Measurements from ENCODE around the gene OXSR1. TPM values are rescaled to one million over a fixed set of nuclear protein-coding genes. Genes with fewer than 3 reads are reported as not detected.

OXSR1 gene
- total and polyA plus RNA-seq, 2 of the 13 experiments (the other 11 are each of a cell fraction or from before 2014, with no cell fraction given) = 27.4 to 32.6 TPM

DNA sequence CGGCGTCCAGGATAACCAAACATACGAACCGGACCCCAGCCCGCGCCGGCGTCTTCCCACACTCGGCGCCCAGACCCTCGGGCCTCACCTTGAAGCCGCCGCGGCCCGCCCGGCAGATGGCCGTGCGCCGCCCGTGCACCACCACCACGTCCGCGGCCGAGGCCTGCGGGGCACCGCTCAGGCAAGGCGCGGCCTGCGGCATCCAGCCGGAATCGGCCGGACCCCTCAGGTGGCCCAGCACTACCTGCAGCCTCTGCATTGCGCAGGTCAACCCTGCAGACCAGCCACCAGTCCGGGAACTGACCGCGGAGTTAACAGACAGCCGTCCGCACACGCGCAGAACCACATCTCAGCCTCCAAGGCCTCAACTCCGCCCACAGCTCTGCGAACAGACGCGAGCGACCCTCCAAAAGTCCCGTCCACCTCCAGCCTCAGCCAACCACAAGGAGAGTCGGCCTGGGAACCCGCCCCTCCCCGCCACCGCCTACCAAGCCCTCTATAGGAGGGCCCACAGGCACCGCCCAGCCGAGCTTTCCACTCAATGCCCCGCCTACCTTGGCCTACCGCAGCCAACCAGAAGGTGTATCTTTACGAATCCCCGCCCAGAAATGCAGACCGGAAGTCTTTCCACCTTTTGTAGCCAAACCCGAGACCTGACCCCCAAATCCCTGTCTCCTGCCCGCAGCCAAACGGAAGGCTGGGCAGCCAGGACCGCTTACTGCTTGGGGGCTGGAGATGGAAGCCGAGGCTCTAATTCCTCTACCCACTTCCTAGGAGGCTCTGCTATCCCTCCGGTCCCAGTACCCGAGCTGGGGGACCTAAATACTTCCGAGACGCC, 28.3 kb upstream of the OXSR1 start, which contains the start of gene ACAA1 (continued):
- TF ChIP-seq, protein P1, sequence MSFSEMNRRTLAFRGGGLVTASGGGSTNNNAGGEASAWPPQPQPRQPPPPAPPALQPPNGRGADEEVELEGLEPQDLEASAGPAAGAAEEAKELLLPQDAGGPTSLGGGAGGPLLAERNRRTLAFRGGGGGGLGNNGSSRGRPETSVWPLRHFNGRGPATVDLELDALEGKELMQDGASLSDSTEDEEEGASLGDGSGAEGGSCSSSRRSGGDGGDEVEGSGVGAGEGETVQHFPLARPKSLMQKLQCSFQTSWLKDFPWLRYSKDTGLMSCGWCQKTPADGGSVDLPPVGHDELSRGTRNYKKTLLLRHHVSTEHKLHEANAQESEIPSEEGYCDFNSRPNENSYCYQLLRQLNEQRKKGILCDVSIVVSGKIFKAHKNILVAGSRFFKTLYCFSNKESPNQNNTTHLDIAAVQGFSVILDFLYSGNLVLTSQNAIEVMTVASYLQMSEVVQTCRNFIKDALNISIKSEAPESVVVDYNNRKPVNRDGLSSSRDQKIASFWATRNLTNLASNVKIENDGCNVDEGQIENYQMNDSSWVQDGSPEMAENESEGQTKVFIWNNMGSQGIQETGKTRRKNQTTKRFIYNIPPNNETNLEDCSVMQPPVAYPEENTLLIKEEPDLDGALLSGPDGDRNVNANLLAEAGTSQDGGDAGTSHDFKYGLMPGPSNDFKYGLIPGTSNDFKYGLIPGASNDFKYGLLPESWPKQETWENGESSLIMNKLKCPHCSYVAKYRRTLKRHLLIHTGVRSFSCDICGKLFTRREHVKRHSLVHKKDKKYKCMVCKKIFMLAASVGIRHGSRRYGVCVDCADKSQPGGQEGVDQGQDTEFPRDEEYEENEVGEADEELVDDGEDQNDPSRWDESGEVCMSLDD (CRISPR knock-in tag; IDR thresholded peaks at IDR 0.05; ENCODE audit: borderline replicate concordance) = no peak
- TF ChIP-seq, protein P2, sequence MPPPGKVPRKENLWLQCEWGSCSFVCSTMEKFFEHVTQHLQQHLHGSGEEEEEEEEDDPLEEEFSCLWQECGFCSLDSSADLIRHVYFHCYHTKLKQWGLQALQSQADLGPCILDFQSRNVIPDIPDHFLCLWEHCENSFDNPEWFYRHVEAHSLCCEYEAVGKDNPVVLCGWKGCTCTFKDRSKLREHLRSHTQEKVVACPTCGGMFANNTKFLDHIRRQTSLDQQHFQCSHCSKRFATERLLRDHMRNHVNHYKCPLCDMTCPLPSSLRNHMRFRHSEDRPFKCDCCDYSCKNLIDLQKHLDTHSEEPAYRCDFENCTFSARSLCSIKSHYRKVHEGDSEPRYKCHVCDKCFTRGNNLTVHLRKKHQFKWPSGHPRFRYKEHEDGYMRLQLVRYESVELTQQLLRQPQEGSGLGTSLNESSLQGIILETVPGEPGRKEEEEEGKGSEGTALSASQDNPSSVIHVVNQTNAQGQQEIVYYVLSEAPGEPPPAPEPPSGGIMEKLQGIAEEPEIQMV (CRISPR knock-in tag; IDR thresholded peaks at IDR 0.05; ENCODE audit: low read depth) = no peak; the same call in 1 of the 2 replicates
- TF ChIP-seq, protein P3, sequence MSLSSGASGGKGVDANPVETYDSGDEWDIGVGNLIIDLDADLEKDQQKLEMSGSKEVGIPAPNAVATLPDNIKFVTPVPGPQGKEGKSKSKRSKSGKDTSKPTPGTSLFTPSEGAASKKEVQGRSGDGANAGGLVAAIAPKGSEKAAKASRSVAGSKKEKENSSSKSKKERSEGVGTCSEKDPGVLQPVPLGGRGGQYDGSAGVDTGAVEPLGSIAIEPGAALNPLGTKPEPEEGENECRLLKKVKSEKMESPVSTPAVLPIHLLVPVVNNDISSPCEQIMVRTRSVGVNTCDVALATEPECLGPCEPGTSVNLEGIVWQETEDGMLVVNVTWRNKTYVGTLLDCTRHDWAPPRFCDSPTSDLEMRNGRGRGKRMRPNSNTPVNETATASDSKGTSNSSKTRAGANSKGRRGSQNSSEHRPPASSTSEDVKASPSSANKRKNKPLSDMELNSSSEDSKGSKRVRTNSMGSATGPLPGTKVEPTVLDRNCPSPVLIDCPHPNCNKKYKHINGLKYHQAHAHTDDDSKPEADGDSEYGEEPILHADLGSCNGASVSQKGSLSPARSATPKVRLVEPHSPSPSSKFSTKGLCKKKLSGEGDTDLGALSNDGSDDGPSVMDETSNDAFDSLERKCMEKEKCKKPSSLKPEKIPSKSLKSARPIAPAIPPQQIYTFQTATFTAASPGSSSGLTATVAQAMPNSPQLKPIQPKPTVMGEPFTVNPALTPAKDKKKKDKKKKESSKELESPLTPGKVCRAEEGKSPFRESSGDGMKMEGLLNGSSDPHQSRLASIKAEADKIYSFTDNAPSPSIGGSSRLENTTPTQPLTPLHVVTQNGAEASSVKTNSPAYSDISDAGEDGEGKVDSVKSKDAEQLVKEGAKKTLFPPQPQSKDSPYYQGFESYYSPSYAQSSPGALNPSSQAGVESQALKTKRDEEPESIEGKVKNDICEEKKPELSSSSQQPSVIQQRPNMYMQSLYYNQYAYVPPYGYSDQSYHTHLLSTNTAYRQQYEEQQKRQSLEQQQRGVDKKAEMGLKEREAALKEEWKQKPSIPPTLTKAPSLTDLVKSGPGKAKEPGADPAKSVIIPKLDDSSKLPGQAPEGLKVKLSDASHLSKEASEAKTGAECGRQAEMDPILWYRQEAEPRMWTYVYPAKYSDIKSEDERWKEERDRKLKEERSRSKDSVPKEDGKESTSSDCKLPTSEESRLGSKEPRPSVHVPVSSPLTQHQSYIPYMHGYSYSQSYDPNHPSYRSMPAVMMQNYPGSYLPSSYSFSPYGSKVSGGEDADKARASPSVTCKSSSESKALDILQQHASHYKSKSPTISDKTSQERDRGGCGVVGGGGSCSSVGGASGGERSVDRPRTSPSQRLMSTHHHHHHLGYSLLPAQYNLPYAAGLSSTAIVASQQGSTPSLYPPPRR (CRISPR knock-in tag; IDR thresholded peaks at IDR 0.05; ENCODE audit: borderline replicate concordance) = no peak
- TF ChIP-seq, protein P4, sequence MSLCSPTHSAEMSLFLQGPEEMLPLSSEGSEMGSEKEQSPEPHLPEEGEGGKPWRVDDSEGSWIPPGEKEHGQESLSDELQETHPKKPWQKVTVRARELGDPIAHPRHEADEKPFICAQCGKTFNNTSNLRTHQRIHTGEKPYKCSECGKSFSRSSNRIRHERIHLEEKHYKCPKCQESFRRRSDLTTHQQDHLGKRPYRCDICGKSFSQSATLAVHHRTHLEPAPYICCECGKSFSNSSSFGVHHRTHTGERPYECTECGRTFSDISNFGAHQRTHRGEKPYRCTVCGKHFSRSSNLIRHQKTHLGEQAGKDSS (CRISPR knock-in tag; IDR thresholded peaks at IDR 0.05; ENCODE audit: borderline replicate concordance, low read depth) = no peak; the same call in 1 of the 2 replicates
- TF ChIP-seq CBFB (CRISPR knock-in tag; IDR thresholded peaks at IDR 0.05) (no peak), ZNF605 (CRISPR knock-in tag; IDR thresholded peaks at IDR 0.05) (peak; percentile 73; the same call in 1 of the 2 replicates), TEAD3 (CRISPR knock-in tag; optimal IDR thresholded peaks at IDR 0.05; ENCODE audit: borderline replicate concordance) (peak; percentile 56), FOXA3 (CRISPR knock-in tag; IDR thresholded peaks at IDR 0.05) (peak; percentile 19; the same call in 1 of the 2 replicates), ZNF256 (CRISPR knock-in tag; conservative IDR thresholded peaks at IDR 0.05) (no peak), FOXC1 (CRISPR knock-in tag; IDR thresholded peaks at IDR 0.05; ENCODE audit: borderline replicate concordance) (peak; percentile 72; the same call in 1 of the 2 replicates)
- TF ChIP-seq, protein P5, sequence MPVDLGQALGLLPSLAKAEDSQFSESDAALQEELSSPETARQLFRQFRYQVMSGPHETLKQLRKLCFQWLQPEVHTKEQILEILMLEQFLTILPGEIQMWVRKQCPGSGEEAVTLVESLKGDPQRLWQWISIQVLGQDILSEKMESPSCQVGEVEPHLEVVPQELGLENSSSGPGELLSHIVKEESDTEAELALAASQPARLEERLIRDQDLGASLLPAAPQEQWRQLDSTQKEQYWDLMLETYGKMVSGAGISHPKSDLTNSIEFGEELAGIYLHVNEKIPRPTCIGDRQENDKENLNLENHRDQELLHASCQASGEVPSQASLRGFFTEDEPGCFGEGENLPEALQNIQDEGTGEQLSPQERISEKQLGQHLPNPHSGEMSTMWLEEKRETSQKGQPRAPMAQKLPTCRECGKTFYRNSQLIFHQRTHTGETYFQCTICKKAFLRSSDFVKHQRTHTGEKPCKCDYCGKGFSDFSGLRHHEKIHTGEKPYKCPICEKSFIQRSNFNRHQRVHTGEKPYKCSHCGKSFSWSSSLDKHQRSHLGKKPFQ (CRISPR knock-in tag; IDR thresholded peaks at IDR 0.05; ENCODE audit: insufficient replicate concordance) = peak; percentile 54
- TF ChIP-seq, protein P6, sequence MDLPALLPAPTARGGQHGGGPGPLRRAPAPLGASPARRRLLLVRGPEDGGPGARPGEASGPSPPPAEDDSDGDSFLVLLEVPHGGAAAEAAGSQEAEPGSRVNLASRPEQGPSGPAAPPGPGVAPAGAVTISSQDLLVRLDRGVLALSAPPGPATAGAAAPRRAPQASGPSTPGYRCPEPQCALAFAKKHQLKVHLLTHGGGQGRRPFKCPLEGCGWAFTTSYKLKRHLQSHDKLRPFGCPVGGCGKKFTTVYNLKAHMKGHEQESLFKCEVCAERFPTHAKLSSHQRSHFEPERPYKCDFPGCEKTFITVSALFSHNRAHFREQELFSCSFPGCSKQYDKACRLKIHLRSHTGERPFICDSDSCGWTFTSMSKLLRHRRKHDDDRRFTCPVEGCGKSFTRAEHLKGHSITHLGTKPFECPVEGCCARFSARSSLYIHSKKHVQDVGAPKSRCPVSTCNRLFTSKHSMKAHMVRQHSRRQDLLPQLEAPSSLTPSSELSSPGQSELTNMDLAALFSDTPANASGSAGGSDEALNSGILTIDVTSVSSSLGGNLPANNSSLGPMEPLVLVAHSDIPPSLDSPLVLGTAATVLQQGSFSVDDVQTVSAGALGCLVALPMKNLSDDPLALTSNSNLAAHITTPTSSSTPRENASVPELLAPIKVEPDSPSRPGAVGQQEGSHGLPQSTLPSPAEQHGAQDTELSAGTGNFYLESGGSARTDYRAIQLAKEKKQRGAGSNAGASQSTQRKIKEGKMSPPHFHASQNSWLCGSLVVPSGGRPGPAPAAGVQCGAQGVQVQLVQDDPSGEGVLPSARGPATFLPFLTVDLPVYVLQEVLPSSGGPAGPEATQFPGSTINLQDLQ (CRISPR knock-in tag; IDR thresholded peaks at IDR 0.05) = no peak
